B cell (primary cell): Measurements from ENCODE around the gene FABP6. TPM values are rescaled to one million over a fixed set of nuclear protein-coding genes. Genes with fewer than 3 reads are reported as not detected.

ENCODE experiments used
- ATAC-seq: fragments of 200-7000 bp; cut with Tn5 transposase; one replicate; pipeline ENCODE4 v1.10.0; 2021; ENCODE audit warnings: low read depth, mild to moderate bottlenecking, moderate number of reproducible peaks, moderate library complexity
- CTCF ChIA-PET: fragments of 350-600 bp; sonication (Branson Sonifier 250); formaldehyde crosslinking; loops from one replicate; lab custom pipeline; 2021; ENCODE audit warnings: antibody characterized with exemption, inconsistent platforms; lab: Charles Lee
- POLR2A ChIA-PET: fragments of 350-600 bp; sonication (Branson Sonifier 250); formaldehyde crosslinking; loops from one replicate; lab custom pipeline; 2021; ENCODE audit warnings: antibody characterized with exemption; lab: Charles Lee
- DNase-seq: peaks from one replicate; pipeline ENCODE4 v3.0.0; 2013
- H2AFZ ChIP-seq: 2 replicates; pipeline ENCODE4 v1.6.1; 2012; ENCODE audit warnings: mild to moderate bottlenecking, low read depth, low read length; ENCODE audit not compliant: insufficient read depth, poor library complexity, severe bottlenecking
- H3K27ac ChIP-seq, 2 donors: 1 replicate in 1 of 2; 2 replicates in 1 of 2; pipeline ENCODE4 v1.5.1; 2012 to 2013; ENCODE audit warnings: low read length in 2 of 2, mild to moderate bottlenecking in 2 of 2, moderate library complexity in 1 of 2
- H3K27me3 ChIP-seq, 4 experiments: fragments of 200-600 bp in 1 of 4; sonication (generic) in 1 of 4; replicated peaks in 1 of 4; 1 replicate in 2 of 4; 2 replicates in 2 of 4; pipeline versions ENCODE4 v1.6.1 to v1.7.0; 2013 to 2016; ENCODE audit warnings: low read length in 3 of 4, mild to moderate bottlenecking in 2 of 4, mixed read lengths in 1 of 4, moderate library complexity in 1 of 4; ENCODE audit not compliant: insufficient read depth in 4 of 4, control insufficient read depth in 3 of 4; ENCODE audit errors: control extremely low read depth in 1 of 4
- H3K36me3 ChIP-seq, 2 experiments: replicated peaks in 1 of 2; 1 replicate in 1 of 2; 2 replicates in 1 of 2; pipeline versions ENCODE4 v1.6.1 to v1.7.1; 2013; ENCODE audit warnings: low read length in 1 of 2; ENCODE audit not compliant: insufficient read depth in 2 of 2, control insufficient read depth in 1 of 2; ENCODE audit errors: control extremely low read depth in 1 of 2, extremely low read depth in 1 of 2
- H3K4me1 ChIP-seq, 2 donors: fragments of 200-600 bp in 1 of 2; sonication (generic) in 1 of 2; 1 replicate in 1 of 2; 2 replicates in 1 of 2; pipeline versions ENCODE4 v1.5.1 to v1.6.1; 2013 to 2017; ENCODE audit warnings: low read length in 2 of 2; ENCODE audit not compliant: control insufficient read depth in 2 of 2, insufficient read depth in 2 of 2
- H3K4me2 ChIP-seq: replicated peaks from 2 replicates; pipeline ENCODE3; 2012; ENCODE audit warnings: mild to moderate bottlenecking, low read depth, low read length; ENCODE audit not compliant: poor library complexity, severe bottlenecking
- H3K4me3 ChIP-seq, 5 experiments: fragments of 200-600 bp in 1 of 5; sonication (generic) in 1 of 5; 1 replicate in 3 of 5; 2 replicates in 2 of 5; pipeline versions ENCODE4 v1.5.1 to v1.7.0; 2011 to 2016; ENCODE audit warnings: low read length in 4 of 5, mild to moderate bottlenecking in 4 of 5, low read depth in 2 of 5, control low read depth in 1 of 5, moderate library complexity in 1 of 5; ENCODE audit not compliant: insufficient read depth in 1 of 5; ENCODE audit errors: control extremely low read depth in 1 of 5, extremely low read depth in 1 of 5
- H3K79me2 ChIP-seq: fragments of 200-600 bp; sonication (generic); one replicate; pipeline ENCODE4 v1.6.0; 2016; ENCODE audit warnings: low read length; ENCODE audit not compliant: control insufficient read depth, insufficient read depth
- H3K9ac ChIP-seq: fragments of 200-600 bp; sonication (generic); 2 replicates; pipeline ENCODE4 v1.6.1; 2017; ENCODE audit warnings: mild to moderate bottlenecking, low read length, moderate library complexity
- H3K9me3 ChIP-seq, 3 donors: one replicate each; pipeline versions ENCODE4 v1.6.1 to v1.7.1; 2013; ENCODE audit warnings: low read length in 2 of 3; ENCODE audit not compliant: control insufficient read depth in 2 of 3, insufficient read depth in 1 of 3; ENCODE audit errors: control extremely low read depth in 1 of 3
- H4K20me1 ChIP-seq: 2 replicates; pipeline ENCODE4 v1.6.0; 2012; ENCODE audit warnings: mild to moderate bottlenecking, low read length; ENCODE audit not compliant: insufficient read depth, control insufficient read depth, poor library complexity, severe bottlenecking
- H3K27ac Mint-ChIP-seq: one replicate; pipeline ENCODE4 v1.8.0; 2021; ENCODE audit warnings: mixed read lengths
- H3K27me3 Mint-ChIP-seq: one replicate; pipeline ENCODE4 v1.8.0; 2021; ENCODE audit warnings: mixed read lengths
- H3K4me1 Mint-ChIP-seq: one replicate; pipeline ENCODE4 v1.8.0; 2021; ENCODE audit warnings: mixed read lengths
- H3K4me3 Mint-ChIP-seq: one replicate; pipeline ENCODE4 v1.8.0; 2021; ENCODE audit warnings: mixed read lengths
- H3K9me3 Mint-ChIP-seq: one replicate; pipeline ENCODE4 v1.8.0; 2022; ENCODE audit warnings: mixed read lengths; ENCODE audit not compliant: insufficient read depth
- CTCF ChIP-seq: fragments of 200-600 bp; IDR thresholded peaks from one replicate; pipeline ENCODE4 v1.8.0; 2022; ENCODE audit warnings: antibody characterized with exemption, mild to moderate bottlenecking
- EZH2 ChIP-seq: IDR thresholded peaks from 2 replicates; pipeline ENCODE4 v1.6.1; 2012; ENCODE audit warnings: borderline replicate concordance, low read depth, mild to moderate bottlenecking, moderate library complexity, low read length; ENCODE audit not compliant: insufficient read depth, poor library complexity, severe bottlenecking
- WGBS: methylation state at CpG from one replicate; pipeline ENCODE4 v1.1.5; 2013; ENCODE audit warnings: missing lambda C conversion rate; ENCODE audit not compliant: insufficient coverage; 5-methylcytosine and 5-hydroxymethylcytosine counted together
- intact Hi-C: fragments of 100-400 bp; cut with micrococcal nuclease; formaldehyde crosslinking; loops from one replicate; pipeline ENCODE4 v1.10.0; 2022
- polyA plus RNA-seq: library from polyadenylated mRNA; depleted of rRNA; stranded (reverse); fragments of >200 nt; gene quantifications from 2 replicates; pipeline ENCODE4 v1.2.3, GENCODE V29; 2012
- total RNA-seq, 2 donors: library from RNA; stranded (reverse); fragments of 120-200 nt in 1 of 2; gene quantifications; 1 replicate in 1 of 2; 2 replicates in 1 of 2; pipeline versions ENCODE4 v1.2.3 to v1.2.4, GENCODE V29; 2013 to 2022

Gene FABP6
- total and polyA plus RNA-seq, 2 donors (not counting 1 experiment from before 2014, with no cell fraction given): not detected

GRCh38 chr5:160253441-160253840 lies 24.1 kb downstream of the FABP6 start:
- intact Hi-C loops: no loop called here

DNA sequence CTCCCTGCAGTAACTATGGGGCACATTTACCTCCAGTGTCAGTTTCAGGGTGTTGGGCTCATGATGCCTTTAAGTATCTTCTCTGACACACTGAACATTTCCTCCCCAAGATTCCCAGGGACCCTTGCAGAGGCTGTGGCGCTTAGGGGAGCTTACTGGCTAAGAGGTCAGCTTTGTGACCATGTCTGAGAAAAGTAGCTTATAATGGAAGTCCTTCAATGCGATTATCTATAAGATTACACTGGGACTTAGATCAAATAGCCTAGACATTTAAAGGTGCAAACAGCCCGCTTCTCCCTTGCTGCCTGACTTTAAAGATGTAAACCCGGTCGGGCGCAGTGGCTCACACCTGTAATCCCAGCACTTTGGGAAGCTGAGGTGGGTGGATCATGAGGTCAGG lies 25.4 kb downstream of the FABP6 start:
- Histone ChIP-seq H3K27ac (no peak overlapping the region), H3K36me3 (no peaks in the 10 kb centered on the region), H4K20me1 (no peaks in the 10 kb centered on the region), H3K79me2 (no peaks in the 10 kb centered on the region), H3K27me3 (no peaks in the 10 kb centered on the region), H3K9ac (no peak overlapping the region), H3K4me1 (peaks cover 0 to 1% of the 10 kb centered on the region in 2 donors), H3K4me3 (no peak overlapping the region), H3K9me3 (no peaks in the 10 kb centered on the region), H3K4me2 (no peak overlapping the region), H2AFZ (no peak overlapping the region)
- no peaks in the 10 kb centered on the region for H3K9me3 Mint-ChIP-seq
- intact Hi-C loops: no loop called here
- POLR2A ChIA-PET: no interaction called here
- 100% methylated on average over 1 of the region's 6 CpGs for WGBS
- no peak for TF ChIP-seq CTCF
- no peak for TF ChIP-seq EZH2
- H3K4me1 Mint-ChIP-seq: no peaks in the 10 kb centered on the region
- no peak for DNase-seq
- CTCF ChIA-PET: no interaction called here
- no peak for ATAC-seq
- H3K4me3 Mint-ChIP-seq: no peak overlapping the region
- H3K27ac Mint-ChIP-seq: no peak overlapping the region
- H3K27me3 Mint-ChIP-seq: peaks cover 8% of the 10 kb centered on the region

More at GRCh38 chr5:160253441-160253840, 24.1 kb downstream of the FABP6 start:
- Histone ChIP-seq H3K4me1 (no peaks in the 10 kb centered on the region), H3K27ac (no peak overlapping the region), H3K9ac (no peak overlapping the region), H4K20me1 (no peaks in the 10 kb centered on the region), H3K27me3 (no peaks in the 10 kb centered on the region), H3K9me3 (no peaks in the 10 kb centered on the region), H3K4me2 (no peak overlapping the region), H3K79me2 (no peaks in the 10 kb centered on the region), H3K4me3 (no peak overlapping the region), H2AFZ (no peak overlapping the region), H3K36me3 (no peaks in the 10 kb centered on the region)
- ChIA-PET POLR2A (no interaction called here), CTCF (no interaction called here)
- WGBS: 94% methylated on average over 17 of the region's 17 CpGs
- no peak for ATAC-seq
- Mint-ChIP-seq H3K27ac (no peak overlapping the region), H3K4me3 (no peak overlapping the region), H3K4me1 (no peaks in the 10 kb centered on the region), H3K27me3 (peaks cover 8% of the 10 kb centered on the region), H3K9me3 (no peaks in the 10 kb centered on the region)
- no peak for DNase-seq
- TF ChIP-seq EZH2 (no peak), CTCF (no peak)
